C4-2B (cell line): Measurements from ENCODE around the gene CACNB4.

Experiments used
- ZFX ChIP-seq: fragments of 450-650 bp; IDR thresholded peaks from 2 replicates; pipeline ENCODE4 v1.6.1; 2017
- TF ChIP-seq, protein P1 (sequence below): fragments of 450-650 bp; conservative IDR thresholded peaks from 2 replicates; pipeline ENCODE4 v1.5.1; 2017; ENCODE audit warnings: mild to moderate bottlenecking

DNA sequence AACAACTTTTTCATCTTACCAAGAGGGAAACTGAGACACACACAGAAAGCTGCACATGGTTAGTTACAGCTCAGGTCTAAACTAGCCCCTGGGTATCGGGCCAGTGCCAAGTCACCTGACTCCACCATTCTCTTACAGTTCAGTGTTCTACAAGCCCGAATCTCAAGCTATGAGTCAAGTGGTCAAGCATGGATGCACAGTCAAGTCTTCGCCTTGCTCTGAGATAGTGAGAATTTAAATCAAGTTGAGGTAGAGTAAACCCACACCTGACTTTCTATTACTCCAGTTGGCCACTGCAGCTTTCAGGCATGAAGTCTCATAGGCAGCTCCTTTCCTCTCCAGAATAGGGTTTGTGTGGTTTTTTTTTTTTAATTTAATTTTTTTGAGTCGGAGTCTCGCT, 236.1 kb downstream of the CACNB4 start:
- TF ChIP-seq, protein P1, sequence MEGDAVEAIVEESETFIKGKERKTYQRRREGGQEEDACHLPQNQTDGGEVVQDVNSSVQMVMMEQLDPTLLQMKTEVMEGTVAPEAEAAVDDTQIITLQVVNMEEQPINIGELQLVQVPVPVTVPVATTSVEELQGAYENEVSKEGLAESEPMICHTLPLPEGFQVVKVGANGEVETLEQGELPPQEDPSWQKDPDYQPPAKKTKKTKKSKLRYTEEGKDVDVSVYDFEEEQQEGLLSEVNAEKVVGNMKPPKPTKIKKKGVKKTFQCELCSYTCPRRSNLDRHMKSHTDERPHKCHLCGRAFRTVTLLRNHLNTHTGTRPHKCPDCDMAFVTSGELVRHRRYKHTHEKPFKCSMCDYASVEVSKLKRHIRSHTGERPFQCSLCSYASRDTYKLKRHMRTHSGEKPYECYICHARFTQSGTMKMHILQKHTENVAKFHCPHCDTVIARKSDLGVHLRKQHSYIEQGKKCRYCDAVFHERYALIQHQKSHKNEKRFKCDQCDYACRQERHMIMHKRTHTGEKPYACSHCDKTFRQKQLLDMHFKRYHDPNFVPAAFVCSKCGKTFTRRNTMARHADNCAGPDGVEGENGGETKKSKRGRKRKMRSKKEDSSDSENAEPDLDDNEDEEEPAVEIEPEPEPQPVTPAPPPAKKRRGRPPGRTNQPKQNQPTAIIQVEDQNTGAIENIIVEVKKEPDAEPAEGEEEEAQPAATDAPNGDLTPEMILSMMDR, result no peak
- TF ChIP-seq ZFX, result no peak
